GM12801 (cell line): ENCODE measurements around the gene GCNT3.

Experiments
- CTCF ChIP-seq: IDR thresholded peaks from one replicate; pipeline ENCODE4 v1.5.1; 2011; ENCODE audit warnings: control low read depth; ENCODE audit not compliant: insufficient read length; ENCODE audit errors: extremely low read depth

The GCNT3 gene

DNA sequence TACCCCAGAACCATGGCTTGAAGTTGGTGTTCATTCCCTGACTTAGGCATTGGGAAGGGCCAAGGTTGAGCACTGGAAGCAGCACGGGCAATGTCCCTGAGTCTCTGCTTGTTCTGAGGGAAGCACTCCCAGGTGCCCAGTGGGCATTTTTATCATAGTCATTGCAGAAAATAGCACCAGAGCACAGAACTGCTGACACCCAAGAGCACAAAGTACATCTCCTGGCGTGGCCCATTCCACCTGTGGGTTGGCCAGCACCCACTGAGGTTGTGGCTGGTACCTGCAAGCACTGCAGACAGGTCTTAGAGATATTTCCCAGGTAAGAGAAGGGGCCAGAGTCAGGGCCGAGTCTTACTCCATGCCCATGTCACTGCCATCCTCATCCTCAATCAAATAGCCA lies 28.5 kb upstream of the GCNT3 start:
- no peak for TF ChIP-seq CTCF

- no peak for TF ChIP-seq CTCF
Measured at GRCh38 chr15:59587085-59587826, 24.3 kb upstream of the GCNT3 start.

GRCh38 chr15:59590027-59590426 lies 21.6 kb upstream of the GCNT3 start:
- no peak for TF ChIP-seq CTCF

DNA sequence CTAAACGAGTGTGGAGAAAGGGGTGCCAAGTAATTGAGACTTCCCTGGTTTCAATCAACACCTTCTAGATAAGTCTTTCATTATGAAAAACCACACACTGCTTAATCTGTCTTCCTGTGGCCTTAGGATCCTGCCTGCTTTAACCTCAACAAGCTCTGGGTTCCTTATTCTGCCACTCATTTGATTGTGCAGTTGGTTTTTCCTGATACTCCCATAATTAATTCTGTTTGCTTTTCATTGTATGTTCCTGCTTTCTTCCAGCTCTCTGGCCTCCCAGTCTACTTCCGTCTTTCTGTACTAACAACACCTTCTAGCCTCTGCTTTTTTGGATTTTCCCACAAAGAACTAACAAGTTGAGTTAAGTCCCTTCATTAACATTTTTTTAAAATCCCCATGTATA lies 20.2 kb upstream of the GCNT3 start:
- TF ChIP-seq CTCF, result no peak

GRCh38 chr15:59594493-59594942 lies 17.1 kb upstream of the GCNT3 start:
- TF ChIP-seq CTCF, result no peak

DNA sequence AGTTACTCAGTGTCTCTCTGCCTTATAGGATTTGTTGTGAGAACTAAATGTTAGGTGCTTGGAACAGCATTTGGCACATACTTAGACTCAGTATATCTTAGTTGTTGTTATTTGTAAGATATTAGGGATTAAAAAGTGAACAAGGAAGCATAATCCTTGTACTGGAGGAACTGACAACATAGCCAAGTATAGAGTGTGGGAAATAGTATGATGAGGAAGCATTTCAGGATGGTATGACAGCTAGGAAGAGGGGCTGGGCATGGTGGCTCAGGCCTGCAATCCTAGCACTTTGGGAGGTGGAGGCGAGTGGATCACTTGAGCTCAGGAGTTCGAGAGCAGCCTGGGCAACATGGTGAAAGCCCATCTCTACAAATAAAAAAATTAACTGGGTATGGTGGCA lies 16.6 kb upstream of the GCNT3 start:
- TF ChIP-seq CTCF, result no peak

DNA sequence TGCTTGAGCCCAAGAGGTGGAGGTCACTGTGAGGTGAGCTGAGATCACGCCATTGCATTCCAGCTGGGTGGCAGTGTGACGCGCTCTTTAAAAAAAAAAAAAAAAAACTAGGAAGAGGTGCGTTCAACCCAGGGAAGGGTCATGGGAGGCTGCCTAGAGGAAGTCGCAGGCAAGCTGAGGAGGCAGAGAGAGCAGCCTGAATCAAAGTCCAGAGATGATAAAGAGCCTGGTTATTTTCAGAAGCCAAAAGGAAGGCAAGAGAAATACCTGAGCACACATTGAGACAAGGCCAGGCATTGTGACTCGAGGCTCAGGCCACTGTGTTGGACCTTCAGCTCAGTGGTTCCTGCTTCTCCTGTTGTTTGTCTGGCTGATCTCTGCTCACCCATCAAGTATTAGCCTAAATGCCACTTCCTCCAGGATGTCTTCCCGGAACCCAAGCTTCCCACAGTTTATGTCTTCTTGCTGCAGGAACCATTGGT lies 16.1 kb upstream of the GCNT3 start:
- TF ChIP-seq CTCF, result no peak

GRCh38 chr15:59596640-59597039 lies 14.9 kb upstream of the GCNT3 start:
- no peak for TF ChIP-seq CTCF
